Measurements from ENCODE around the gene RGL4.
"Not testable (repeated sequence)": the region's sequence is repeated elsewhere in the genome, so short reads cannot be mapped to it uniquely, and the experiment has no call there.

- TF ChIP-seq CTCF (IDR thresholded peaks at IDR 0.05; ENCODE audit: poor library complexity); EZH2 (IDR thresholded peaks at IDR 0.05; ENCODE audit: borderline replicate concordance): not testable (repeated sequence)
Observed at GRCh38 chr22:23660381-23660780, 30.4 kb upstream of the RGL4 start.
